GM19023 (cell line): Measurements from ENCODE around the gene HPRT1.
A peak's percentile ranks its signal among the peaks of the same experiment; 100 is the strongest.
"Not testable (repeated sequence)": the region's sequence is repeated elsewhere in the genome, so short reads cannot be mapped to it uniquely, and the experiment has no call there.

Source experiments
- ATAC-seq: cut with Tn5 transposase; IDR thresholded peaks from one replicate; pipeline ENCODE4 v1.9.1; 2021; ENCODE audit warnings: mild to moderate bottlenecking, moderate library complexity; ENCODE audit not compliant: unreplicated experiment

Gene HPRT1, protein sequence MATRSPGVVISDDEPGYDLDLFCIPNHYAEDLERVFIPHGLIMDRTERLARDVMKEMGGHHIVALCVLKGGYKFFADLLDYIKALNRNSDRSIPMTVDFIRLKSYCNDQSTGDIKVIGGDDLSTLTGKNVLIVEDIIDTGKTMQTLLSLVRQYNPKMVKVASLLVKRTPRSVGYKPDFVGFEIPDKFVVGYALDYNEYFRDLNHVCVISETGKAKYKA

GRCh38 chrX:134460005-134460861 lies at the start of gene HPRT1:
Gene HPRT1 (plus strand): TSS chrX:134460165. CDS start chrX:134460312, 147 bp downstream.
- peak; percentile 90 for ATAC-seq

DNA sequence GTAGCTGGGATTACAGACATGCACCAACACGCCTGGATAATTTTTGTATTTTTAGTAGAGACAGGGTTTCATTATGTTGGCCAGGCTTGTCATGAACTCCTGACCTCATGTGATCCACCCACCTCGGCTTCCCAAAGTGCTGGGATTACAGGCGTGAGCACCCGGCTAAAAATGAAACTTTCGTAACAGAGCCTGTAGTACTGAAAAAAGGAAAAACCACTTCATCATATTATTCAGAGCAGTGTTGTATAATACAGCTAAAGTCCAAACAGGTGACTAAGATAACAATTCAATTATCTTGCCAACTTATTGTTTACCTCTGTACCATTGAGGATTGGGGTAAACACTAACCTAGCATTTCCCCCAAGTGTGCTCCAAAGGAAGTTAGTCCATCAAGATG lies 43.9 kb upstream of the HPRT1 start:
- no peak for ATAC-seq

DNA sequence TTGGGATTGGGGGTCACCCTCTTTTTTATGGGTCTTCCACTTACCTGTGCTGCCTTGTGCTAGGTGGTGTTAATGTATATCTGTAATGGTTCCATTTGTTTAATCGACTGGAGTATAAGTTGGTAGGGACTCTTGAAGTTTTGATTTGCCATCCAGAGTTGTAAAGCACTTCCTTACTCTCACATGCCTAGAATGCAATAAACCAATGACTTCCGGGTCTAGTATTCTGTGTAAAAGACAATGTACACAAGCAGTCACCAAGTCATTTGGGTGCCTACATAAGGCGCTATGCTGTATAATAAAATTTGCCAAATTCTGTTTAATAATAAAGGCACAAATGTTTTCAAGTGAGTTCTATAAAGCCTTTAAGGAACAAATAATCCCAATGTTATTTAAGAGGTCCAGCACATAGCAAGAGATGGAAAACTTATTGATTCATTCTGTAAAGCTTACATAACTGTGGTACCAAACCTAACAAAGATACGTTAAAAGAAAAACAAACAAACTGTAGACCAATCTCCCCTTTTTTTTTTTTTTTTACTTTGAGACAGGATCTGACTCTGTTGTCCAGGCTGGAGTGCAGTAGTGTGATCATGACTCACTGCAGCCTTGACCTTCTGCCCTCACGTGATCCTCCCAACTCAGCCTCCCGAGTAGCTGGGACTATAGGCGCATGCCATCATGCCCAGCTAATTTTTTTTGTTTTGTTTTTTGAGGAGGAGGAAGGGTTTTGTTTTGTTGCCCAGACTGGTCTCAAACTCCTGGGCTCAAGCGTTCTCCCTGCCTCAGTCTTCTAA lies 41.5 kb upstream of the HPRT1 start:
- ATAC-seq = no peak

DNA sequence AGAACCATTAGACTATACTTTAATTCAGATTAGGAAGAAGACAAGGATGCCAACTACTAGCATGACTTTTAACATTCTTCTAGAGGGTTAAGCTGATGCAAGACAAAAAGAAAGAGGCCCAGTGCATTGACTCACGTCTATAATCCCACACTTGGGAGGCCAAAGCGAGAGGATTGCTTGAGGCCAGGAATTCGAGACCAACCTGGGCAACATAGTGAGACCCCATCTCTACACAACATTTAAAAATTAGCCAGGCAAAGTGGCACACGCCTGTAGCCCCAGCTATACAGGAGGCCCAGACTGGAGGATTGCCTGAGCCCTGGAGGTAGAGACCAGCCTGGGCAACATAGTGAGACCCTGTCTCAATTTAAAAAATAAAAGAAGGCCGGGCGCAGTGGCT lies 40.2 kb upstream of the HPRT1 start:
- ATAC-seq = no peak

- no peak for ATAC-seq
Observed at GRCh38 chrX:134423606-134424005, 36.4 kb upstream of the HPRT1 start.

GRCh38 chrX:134426281-134426680 lies 33.7 kb upstream of the HPRT1 start:
- no peak for ATAC-seq

DNA sequence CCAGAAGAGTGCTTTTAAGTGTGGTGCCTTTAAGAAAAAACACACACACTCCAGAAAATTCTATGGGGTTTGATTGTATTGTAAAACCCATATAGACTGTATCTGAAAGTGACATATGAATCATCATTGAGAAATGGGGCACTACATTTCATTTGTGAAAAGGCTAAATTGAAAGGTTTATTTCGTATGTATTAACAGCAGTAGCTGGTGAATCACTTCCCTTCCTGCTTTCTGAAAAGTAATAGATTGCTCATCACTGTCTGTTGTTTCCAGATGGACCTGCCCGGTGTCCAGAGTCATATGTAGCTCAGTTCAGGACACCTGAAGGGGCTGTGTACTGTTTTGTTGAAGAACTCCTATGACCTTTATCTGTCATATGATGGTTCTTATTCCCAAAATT lies 28.1 kb upstream of the HPRT1 start:
- ATAC-seq = no peak

GRCh38 chrX:134435894-134436293 lies 24.1 kb upstream of the HPRT1 start:
- ATAC-seq = no peak

- ATAC-seq = no peak
Observed at GRCh38 chrX:134443020-134443419, 16.9 kb upstream of the HPRT1 start.

DNA sequence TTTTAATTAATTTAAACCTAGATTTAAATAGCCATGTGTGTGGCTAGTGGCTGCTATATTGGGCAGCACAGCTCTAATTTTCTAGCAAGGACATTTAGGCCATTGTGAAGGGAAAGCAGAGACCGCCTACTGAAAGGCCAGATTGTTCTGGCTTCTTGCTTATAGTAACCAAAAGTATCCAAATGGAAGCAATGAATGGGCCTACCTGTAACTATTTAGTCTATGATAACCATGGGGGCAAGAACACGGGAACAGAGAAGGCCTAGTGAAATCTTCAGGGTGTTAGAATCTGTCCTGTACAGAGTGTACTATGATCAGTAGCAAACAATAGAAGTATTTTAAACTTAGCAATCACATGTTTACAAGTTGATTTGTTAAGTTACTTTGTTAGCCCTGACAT lies 16.5 kb upstream of the HPRT1 start:
- no peak for ATAC-seq

DNA sequence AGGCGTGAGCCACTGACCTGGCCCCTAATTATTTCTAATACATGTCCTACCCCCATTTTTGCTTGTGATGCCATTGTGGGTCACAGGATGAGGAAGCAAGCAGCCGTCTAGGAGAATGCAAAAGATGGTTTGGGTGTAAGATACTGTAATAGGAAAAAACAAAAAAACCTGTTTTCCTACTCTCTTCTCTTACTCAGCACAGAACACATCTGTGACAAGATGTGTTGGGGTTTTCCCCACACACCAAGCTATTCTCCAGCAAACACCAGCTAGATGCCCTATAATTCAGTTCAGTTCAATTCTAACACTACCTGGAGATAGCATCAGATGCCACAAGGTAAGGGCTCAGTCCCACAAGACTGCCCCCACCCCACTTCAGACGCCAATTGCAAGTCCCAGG lies 15.3 kb upstream of the HPRT1 start:
- ATAC-seq = no peak

DNA sequence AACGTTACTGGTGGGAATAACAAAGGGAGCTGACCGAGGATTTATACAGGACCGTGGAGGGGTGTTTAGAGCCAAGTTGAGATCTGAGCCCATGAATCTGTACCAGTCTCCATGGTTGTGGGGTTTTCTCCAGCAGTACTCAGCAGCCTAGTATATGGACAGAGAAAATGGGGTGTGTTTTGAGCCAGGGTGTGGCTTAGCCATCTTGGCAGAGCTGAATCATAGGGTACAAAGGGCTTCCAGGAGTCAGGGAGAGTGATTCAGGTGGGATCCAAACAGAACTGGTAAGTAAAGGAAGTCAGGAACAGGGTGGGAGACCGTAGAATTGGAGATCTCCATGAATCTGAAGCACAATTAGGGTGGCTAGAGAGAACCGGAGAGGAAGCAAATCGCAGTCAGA lies 7.4 kb upstream of the HPRT1 start:
- no peak for ATAC-seq

DNA sequence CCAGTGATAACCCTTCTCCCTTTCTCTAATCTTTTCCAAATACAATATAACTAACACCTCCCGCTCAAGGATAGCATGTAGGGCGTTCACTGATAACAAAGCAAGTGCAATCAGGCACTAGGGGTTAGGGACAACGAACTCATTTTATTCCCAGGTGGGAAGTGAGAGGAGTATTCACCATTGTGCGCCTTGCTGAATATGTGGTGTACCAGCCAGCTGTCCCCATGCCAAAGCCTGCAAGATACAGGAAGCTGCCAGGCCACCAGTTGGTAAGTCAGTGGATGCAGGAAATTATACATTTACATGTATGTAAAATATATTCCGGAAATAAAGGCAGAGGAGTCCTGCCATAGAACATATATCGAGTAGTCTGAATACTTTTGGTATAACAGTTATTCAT lies 6.3 kb upstream of the HPRT1 start:
- no peak for ATAC-seq

DNA sequence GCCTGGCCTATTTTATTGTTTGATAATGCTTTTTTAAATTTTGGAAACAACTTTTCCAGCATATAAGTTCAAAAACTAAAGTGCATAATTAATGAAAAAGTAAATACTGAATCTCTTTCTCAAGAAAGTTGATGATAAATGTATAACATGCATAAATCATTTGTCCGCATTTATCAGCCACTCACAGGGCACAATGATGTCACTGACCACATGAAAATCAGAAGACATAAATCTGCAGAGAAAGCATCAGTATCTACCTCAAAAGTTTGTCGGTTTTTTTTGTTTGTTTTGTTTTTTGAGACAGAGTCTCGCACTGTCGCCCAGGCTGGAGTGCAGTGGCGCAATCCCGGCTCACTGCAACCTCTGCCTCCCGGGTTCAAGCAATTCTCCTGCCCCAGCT lies 5.5 kb upstream of the HPRT1 start:
- no peak for ATAC-seq

GRCh38 chrX:134457708-134458107 lies 2.3 kb upstream of the HPRT1 start:
- no peak for ATAC-seq

GRCh38 chrX:134459683-134460004 lies 321 bp upstream of the HPRT1 start:
- ATAC-seq = peak; percentile 16

DNA sequence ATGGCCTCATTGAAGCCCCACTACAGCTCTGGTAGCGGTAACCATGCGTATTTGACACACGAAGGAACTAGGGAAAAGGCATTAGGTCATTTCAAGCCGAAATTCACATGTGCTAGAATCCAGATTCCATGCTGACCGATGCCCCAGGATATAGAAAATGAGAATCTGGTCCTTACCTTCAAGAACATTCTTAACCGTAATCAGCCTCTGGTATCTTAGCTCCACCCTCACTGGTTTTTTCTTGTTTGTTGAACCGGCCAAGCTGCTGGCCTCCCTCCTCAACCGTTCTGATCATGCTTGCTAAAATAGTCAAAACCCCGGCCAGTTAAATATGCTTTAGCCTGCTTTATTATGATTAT lies 876 bp downstream of the HPRT1 start:
- peak; percentile 8 for ATAC-seq

DNA sequence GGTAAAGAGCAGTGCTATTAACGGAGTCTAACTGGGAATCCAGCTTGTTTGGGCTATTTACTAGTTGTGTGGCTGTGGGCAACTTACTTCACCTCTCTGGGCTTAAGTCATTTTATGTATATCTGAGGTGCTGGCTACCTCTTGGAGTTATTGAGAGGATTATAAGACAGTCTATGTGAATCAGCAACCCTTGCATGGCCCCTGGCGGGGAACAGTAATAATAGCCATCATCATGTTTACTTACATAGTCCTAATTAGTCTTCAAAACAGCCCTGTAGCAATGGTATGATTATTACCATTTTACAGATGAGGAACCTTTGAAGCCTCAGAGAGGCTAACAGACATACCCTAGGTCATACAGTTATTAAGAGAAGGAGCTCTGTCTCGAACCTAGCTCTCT lies 1.5 kb downstream of the HPRT1 start:
- ATAC-seq = no peak

- ATAC-seq = no peak
Observed at GRCh38 chrX:134462927-134463326, 3.0 kb downstream of the HPRT1 start.

GRCh38 chrX:134464453-134464852 lies 4.5 kb downstream of the HPRT1 start:
- not testable (repeated sequence) for ATAC-seq

GRCh38 chrX:134469486-134469885 lies 9.5 kb downstream of the HPRT1 start:
- ATAC-seq = no peak

DNA sequence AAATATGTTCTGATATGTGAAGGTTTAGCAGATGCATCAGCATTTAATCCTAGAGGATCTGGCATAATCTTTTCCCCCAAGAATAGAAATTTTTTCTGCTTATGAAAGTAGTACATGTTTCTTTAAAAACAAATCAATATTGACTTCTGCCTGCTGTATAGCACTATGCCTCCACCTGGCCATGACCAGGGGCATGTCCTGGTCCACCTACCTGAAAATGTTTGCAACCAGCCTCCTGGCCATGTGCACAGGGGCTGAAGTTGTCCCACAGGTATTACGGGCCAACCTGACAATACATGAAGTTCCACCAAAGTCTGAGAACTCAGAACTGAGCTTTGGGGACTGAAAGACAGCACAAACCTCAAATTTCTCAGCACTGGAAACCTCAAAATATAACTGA lies 10.0 kb downstream of the HPRT1 start:
- no peak for ATAC-seq
